T1000 (cell line): ENCODE measurements around the gene SOWAHA.

Experiments used
- DNase-seq: peaks from one replicate; lab custom pipeline; 2025; ENCODE audit warnings: mixed read lengths; lab: John Stamatoyannopoulos, UW

The SOWAHA gene

GRCh38 chr5:132808866-132809265, 4.2 kb upstream of the SOWAHA start:
- no peak for DNase-seq

- DNase-seq = no peak
Measured at GRCh38 chr5:132810605-132811004, 2.5 kb upstream of the SOWAHA start.

- DNase-seq = no peak
Measured at GRCh38 chr5:132812123-132812765, 858 bp upstream of the SOWAHA start.

GRCh38 chr5:132813599-132814502, 749 bp downstream of the SOWAHA start:
- no peak for DNase-seq

GRCh38 chr5:132814503-132815294, 1.6 kb downstream of the SOWAHA start:
- no peak for DNase-seq

GRCh38 chr5:132815454-132815853, 2.4 kb downstream of the SOWAHA start:
- no peak for DNase-seq

GRCh38 chr5:132816083-132816482, 3.0 kb downstream of the SOWAHA start:
- DNase-seq = no peak

- no peak for DNase-seq
Measured at GRCh38 chr5:132816554-132816953, 3.5 kb downstream of the SOWAHA start.

- no peak for DNase-seq
Measured at GRCh38 chr5:132817011-132817410, 3.9 kb downstream of the SOWAHA start.

- DNase-seq = no peak
Measured at GRCh38 chr5:132819468-132819867, 6.4 kb downstream of the SOWAHA start.

GRCh38 chr5:132820162-132820754, 7.2 kb downstream of the SOWAHA start:
- peak; percentile 74 for DNase-seq

GRCh38 chr5:132821350-132821749, 8.2 kb downstream of the SOWAHA start:
- DNase-seq = no peak

GRCh38 chr5:132821791-132822190, 8.7 kb downstream of the SOWAHA start:
- no peak for DNase-seq

- DNase-seq = no peak
Measured at GRCh38 chr5:132822650-132823480, 9.8 kb downstream of the SOWAHA start.

- no peak for DNase-seq
Measured at GRCh38 chr5:132823481-132824050, 10.5 kb downstream of the SOWAHA start.

- no peak for DNase-seq
Measured at GRCh38 chr5:132824426-132824825, 11.3 kb downstream of the SOWAHA start.

- no peak for DNase-seq
Measured at GRCh38 chr5:132825033-132825833, 12.1 kb downstream of the SOWAHA start.

- no peak for DNase-seq
Measured at GRCh38 chr5:132825834-132826391, 12.8 kb downstream of the SOWAHA start.

- DNase-seq = no peak
Measured at GRCh38 chr5:132826424-132827082, 13.5 kb downstream of the SOWAHA start.
